ENCODE measurements around the gene PTPRN2.
A peak's percentile ranks its signal among the peaks of the same experiment; 100 is the strongest.
"Not testable (repeated sequence)": the region's sequence is repeated elsewhere in the genome, so short reads cannot be mapped to it uniquely, and the experiment has no call there.

The PTPRN2 gene

DNA sequence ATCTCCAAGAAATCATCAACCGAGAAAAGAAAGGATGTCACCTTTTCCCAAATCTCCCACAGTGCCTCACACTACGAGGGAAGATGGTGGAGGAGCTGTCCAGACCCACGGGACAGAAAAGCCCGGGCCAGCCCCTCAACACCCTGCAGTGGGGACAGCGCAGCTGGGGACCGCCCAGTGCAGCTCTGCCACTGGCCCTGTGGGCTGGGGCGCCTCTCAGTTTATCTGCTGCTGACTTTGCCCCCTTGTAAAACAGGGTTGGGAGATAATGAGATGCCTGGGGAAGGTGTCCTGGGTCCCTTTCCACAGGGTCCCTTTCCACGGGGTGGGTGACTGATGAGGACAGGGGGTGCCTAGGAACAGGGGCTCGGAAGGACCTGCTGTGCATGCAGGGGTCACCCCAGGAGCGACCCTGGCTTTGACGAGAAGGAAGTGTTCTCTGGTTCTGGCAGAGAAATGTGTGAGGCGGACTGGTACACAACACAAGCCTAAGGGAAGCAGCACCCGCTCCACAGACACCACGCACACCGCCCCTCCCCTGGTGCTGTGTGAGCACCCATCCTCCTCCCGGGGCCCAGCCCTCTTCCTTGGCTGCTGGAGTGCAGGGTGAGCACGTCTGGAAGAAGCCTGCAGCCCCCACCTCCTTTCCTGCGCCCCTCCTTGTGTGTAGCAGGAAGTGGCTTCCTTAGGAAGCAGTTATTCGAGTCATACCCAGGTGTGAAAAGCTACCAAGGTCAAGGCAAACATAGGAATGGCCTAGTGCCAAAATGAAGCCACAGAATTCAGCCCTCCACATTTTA is 911.0 kb downstream of the PTPRN2 start:
- no peak for DNase-seq

DNA sequence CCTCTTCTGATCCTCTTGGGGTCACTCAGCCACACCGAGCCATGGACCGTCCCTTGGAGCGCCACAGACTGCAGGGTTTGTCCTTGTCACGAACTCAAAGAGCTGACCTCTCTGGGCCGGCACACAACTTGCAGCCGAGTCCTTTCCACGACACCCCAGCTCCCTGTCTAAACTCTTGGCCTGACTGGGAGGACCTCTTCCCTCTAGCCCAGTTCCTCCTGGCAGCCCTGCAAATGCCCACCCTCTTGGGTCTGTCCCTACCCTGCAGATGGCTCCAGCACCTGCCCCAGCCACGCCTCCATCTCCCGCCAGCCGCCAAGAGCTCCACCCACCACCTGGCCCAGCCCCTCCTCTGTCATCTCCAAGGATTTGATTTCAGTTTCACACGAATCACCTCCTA is 911.6 kb downstream of the PTPRN2 start:
- DNase-seq, result no peak

DNA sequence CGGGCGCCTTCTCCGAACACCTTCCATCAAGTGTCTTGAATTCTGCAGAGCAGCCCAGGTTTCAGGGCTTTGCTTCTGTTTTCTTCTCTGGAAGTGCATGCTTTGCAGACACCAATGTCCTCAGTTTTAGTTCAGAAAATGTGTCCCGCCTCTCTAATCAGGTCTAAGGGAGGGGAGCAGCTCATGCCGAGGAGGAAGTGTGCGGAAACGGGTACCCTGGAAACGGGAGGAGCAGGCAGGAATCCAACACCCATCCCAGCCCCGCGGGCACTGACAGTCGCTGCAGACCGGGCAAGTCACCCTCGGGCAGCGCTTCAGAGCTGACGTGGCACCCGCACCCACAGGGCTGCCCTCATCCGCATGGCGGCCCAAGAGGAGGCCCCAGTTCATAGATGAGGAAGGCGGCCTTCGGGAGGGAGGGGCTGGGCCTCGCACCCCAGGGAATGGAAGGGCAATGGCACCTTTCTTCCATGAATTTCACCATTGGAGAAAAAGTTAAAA is 912.1 kb downstream of the PTPRN2 start:
- no peak for DNase-seq

DNA sequence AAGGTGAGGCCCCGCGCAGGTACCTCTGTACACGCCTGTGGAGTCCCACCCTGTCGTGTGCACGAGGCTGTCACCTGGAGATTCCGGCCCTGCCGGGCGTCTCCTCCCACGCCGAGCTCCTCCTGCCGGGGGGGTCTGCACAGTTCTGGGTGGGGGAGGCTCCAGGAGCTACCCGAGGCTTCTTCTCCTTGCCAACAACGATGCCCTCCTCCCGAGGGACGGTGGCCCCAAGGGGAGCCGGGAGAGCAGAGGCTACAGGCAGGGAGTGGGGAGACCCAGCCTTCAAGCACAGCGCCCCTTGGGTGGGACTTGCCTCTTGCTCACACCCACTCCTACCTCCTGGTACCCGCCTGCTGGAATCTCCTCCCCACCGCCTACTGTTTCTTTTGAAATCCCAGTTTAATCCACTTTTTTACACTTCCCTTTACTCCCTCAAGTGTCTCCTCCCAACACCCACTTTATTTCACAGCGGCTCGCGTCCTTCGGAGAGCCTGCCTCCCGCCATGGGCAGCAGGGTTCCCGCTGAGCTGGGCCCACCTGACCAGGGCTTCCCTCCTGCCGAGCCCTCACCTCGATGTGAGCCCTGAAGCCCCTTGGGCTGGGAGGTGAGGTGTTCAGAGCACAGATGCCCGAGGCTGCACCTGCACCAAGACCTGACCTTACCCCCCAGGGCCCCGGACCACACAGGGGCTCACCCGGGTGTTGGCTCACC is 912.8 kb downstream of the PTPRN2 start:
- no peak for DNase-seq

DNA sequence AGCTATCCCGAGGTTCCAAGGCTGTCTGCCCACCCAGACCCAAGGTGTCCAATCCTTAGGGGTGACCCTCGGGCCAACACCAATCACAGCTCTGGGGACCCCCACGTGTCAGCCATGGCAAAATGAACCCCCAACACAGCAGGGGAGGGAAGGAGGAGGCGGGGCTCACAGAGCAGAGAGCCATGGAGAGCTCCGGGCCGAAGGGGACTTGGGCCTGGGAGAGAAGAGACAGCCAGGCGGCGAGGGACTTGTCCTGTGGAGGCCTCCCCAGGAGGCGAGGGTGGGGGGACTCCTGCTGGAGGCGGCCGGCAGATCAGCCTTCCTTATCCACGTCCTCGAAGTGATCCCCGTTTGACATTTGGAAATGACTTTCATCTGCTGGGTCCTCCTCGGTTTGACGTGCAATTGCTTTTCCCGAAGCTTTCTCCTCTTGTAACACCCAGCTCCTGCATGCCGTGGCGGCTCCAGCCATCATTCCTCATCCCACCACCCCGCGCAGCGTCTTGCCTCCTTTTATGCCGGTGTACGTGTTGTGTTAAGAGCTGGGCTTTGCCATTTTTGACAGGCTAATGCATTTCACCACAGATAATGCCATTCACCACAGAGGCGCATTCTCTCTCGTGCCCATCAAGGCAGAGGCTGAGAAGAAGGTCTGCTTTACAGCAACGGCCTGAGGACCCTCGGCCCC is 913.5 kb downstream of the PTPRN2 start:
- no peak for DNase-seq

DNA sequence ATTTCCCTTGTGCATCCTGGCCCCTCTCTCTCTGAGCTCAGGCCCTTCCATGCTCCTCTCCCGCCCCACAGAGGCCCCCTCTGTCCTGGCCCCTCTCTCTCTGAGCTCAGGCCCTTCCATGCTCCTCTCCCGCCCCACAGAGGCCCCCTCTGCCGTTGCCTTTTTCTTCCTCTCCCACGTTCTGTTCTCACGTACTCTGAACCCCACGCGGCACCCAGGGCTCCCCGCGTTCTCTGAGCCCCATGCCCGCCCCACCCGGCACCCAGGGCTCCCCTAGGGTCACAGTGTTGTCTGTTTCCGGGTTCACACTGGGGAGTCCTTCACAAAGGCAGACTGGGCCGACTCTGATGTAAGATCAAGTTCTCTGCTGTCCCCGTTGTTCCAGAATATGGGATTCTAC is 914.0 kb downstream of the PTPRN2 start:
- no peak for DNase-seq

DNA sequence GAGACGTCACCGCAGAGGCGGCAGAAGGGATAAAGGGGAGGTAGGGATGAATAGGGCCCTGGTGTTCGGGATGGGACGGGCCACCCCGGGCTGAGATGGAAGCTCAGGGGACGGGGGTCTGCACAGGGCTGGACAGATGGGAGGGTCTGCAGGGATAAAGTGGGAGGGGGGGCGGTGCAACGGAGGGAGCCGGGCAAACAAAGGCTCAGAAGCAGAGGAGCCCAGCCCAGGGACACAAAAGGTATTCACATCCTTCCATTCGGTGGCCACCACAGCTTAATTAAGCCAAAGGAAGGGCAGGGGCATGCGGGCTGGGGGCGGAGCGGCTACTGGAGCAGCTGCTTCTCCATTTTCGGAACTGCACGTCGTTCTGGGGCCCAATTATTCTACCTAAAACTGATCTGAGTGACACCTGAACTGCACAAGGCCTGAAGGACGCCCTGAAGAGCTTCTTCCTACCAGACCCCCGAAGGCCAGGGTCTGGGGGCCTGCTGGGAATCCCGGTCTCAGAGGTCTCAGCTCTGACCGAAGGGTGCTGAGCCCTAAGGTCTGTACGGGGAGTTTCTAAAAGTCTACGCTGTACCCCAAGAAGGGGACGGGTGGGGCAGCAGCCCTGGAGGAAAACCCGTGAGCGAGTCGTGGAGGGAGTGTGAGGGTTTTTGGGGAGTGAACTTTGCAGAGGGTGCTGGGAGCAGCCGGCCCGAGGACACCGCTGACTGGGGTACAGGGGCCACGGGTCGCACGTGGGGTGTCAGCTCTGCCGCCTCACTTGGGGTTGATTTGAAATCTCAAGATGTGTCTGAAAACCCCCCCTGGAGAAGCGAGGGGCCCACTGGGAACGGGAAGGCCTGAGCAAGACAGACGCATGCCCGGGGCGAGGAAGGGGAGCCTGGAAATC is 916.0 kb downstream of the PTPRN2 start:
- no peak for DNase-seq

DNA sequence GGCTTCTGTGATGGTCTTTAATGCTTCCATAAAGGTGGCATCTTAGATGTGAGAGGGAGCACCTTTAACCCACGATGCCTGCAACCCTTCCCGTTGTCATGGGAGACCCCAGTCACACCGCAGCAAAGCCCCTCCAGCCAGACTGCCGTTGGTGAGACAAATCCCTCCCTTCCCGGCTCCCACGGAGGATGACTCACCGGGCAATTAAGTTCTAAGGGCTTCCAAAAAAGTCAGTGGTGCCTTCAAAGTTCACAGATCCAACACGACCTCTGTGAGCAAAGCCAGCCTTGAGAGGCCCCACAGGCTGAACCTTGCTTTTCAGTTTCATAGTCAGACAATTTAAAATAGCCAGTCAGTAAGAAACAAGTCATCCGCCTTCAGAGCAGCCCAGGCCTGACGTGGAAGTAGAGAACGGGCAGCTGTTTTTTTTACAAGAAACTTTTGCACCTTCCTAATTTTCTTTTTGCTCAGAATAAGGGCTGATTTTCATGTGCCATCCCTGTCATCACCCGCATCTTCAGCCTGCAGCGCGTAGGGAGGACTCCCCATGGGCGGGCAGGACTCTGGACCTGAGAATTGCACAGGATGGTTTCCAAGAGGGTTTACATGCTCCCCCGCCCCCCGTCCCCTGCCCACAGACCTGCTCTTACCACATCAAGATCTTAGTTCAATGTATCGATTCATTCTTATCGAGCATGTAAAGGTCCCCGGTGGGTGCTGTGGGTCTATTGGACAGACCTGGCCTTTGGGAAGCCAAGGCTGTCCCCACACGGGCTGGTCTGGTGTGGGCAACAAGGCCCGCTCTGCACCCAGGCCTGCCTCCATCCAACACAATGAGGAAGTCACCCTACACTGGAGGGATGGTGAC is 916.9 kb downstream of the PTPRN2 start:
- peak in 1 of 3 experiments; percentile 65 for DNase-seq

DNA sequence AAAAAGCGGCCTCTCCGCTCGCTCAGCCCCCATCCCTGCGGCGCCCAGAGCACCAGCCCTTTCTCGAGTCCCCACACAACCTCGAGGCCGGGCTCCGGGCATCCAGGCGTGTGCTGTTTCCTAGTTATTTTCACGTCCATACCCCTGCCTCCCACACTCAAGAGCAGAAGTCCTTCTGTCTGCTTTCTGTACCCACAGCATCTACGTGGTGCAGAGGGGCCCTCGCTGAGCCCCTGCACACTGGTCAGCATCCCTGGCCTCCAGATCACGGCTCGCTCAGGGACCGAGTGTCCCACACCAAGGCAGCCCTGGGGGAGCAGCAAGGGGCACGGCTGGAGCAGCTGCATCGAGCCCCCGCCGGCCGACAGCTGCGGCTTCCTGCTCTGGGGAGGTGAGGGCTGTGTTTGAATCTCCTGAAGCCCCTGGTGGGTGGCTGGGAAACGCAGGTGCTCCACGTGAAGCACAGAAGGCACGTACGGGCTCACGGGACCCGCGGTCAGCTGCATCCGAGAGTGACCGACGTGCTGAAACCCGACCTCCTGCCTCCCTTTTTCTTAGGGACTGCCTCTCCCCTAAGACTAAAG is 917.8 kb downstream of the PTPRN2 start:
- peak in 2 of 3 experiments; percentile 28 to 78 for DNase-seq

DNA sequence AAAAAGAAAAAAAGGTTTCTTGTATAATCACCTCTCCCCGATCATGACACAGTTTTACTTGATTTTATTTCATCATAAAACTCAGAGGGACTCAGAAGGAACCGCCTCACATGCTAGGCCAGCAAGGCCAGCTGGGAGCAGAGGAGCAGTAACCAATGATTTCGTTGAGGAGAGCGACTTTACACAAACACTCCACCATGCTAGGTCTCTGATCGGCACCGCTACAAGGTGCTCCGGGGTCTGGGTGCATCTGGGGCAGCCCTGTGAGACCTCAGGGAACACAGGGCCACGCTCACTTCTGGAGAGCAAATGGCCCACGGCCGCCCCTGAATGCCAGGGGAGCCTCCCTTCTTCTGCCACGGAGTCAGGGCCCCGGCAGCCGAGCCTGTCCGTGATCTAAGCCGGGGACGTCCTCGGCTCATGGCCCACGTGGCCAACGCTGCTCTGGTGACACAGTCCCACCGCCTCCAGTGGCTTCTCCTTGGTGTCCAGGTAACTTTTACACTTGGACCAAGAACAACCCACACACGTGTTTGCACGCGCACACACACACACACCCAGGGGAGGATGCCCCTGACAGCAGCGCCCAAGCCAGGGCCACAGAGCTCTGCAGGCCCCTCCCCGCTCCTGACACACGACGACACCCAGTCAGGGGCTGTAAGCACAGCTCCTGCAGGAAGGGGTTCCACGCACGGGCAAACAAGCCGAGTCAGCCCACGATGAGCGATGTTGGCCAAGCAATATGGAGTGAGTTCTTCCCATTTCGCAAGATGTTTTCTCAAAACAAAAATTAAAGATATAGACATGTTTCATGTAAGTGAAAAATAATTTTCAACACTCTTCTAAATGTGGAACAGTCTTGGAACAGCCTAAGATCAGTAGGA is 918.5 kb downstream of the PTPRN2 start:
- no peak for DNase-seq

DNA sequence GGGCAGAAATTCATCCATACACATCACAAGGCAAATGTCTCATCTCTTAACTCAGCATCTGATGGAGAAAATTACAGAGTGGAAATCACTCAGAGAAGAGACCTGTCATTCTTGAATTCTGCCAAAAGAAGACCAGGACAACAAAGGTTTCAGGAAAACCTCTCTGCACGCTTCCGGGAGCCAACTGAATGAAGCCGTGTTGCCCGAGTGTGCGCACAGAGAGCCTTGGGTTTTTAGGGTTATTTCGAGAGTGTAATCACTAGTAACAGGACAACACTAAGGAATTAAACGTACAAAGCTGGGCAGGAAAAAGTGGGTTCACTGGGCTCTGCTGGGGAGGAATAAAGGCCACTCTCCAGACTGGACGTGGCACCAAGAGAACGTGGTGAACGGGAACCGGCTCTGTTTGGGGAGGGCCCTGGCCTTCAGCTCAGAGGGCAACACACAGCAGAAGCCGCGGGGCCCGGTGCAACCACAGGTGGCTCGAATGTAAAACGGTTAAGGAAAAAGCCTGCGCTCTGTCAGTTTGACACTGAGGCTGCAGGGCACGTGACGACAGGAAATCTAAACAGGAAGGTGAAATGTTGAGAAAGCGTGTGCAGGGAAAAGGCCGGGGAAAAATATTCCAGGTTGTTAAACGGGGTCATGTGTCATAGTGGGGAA is 919.3 kb downstream of the PTPRN2 start:
- no peak for DNase-seq

DNA sequence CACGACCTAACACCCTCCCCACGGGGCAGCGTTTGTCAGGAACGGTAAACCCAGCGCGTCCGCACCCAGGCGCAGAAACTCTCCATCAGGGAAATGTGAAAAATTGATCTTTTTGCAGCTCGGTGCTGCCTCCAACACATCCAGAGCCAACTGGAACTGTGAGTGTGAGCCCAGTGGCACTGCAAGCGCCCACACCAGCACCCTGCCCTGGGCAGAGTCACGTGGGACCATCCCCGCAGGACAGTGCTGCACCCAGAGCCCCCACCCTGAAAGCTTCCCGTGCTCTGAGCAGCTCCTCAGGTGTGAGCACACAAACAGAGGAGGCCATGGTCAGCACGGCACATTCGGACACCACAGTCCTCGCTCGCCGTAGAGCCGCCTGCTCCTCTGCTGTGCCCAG is 919.9 kb downstream of the PTPRN2 start:
- DNase-seq, result no peak

DNA sequence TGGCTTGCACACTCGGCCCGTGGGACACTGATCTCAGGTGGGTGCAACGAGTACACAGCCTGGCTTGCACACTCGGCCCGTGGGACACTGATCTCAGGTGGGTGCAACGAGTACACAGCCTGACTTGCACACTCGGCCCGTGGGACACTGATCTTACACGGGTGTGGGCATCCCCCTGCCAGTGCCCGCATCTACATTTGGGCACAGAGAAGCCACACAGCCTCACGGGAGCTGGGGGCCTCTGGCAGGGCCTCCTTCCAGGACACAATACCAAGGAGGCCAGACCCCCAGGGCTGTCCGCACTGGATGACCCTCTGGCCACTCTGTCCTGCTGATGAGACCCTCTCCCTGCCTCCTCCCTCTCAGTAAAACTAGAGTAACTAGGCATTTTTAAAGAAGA is 920.4 kb downstream of the PTPRN2 start:
- no peak for DNase-seq

DNA sequence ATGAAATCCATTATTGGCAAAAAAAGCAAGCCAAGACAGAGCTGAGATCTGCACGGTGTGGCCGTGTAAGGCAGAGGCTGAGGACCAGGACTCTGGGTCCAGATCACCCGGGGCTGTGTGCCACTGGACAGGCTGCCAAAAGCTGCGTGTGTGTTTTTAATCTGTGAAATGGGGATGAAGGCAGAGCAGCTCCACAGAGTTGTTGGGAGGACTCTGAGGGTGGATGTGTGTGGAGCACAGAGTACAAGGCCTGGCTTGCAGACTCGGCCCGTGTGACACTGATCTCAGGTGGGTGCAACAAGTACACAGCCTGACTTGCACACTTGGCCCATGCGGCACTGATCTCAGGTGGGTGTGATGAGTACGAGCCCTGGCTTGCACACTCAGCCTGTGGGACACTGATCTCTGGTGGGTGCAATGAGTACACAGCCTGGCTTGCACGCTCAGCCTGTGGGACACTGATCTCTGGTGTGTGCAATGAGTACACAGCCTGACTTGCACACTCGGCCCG is 921.0 kb downstream of the PTPRN2 start:
- no peak for DNase-seq

DNA sequence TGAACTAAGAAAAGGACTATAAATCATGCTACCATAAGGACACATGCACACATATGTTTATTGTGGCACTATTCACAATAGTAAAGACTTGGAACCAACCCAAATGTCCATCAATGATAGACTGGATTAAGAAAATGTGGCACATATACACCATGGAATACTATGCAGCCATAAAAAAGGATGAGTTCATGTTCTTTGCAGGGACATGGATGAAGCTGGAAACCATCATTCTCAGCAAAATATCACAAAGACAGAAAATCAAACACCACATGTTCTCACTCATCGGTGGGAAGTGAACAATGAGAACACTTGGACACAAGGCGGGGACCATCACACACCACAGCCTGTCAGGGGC is 922.0 kb downstream of the PTPRN2 start:
- DNase-seq, result not testable (repeated sequence)

DNA sequence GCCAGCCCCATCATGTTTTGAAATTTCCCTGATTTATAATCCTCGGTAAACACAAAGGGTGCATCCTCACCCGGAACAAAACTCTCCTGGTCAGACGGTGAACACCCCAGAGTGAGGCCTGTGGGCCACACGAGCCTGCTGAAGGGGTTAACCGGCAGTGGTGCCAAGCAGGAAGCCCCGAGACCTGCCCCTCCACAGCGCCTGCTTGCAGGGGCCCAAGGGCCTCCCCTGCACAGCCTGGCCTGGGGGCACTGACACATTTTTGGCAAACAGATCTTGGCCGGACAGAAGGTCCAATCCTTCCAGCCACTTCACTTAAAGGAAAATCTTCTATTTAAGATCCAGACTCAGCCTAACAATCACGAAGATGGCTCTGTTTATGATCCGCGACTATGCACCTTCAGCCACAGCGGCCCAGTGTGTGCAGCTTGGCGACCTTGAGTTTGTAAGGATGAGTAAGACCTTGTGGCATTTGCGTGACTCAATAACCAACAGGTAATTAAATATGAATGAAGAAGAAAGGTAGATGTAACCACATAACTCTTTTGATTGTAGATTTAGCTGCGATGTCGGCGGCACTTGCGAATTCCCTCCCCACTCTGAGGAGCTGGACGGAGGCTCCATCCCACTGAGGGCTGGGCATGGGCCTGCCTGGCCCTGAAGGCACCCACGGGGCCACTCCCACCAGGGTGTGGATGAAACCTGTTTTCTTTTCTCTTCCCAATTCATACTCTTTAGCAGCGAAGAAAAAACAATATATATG is 922.6 kb downstream of the PTPRN2 start:
- DNase-seq, result no peak

DNA sequence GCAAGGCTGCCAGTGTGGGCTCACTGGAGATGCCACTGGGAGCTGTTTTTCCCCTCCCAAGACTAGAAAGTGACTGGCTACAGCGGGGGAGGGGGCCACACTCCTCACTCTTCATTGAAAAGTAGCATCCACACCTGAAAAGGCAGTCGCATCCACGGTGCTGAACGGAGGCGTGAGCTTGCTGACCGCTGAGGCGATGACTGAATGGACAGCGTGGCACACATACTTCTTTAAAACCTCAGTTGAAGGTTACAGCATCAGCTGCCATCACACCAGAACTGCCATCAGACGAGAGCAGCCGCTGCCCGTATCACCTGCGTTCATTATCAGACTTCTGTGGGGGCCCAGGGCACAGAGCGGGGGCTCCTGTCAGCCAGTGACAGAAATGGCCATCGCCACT is 923.6 kb downstream of the PTPRN2 start:
- DNase-seq, result no peak

DNA sequence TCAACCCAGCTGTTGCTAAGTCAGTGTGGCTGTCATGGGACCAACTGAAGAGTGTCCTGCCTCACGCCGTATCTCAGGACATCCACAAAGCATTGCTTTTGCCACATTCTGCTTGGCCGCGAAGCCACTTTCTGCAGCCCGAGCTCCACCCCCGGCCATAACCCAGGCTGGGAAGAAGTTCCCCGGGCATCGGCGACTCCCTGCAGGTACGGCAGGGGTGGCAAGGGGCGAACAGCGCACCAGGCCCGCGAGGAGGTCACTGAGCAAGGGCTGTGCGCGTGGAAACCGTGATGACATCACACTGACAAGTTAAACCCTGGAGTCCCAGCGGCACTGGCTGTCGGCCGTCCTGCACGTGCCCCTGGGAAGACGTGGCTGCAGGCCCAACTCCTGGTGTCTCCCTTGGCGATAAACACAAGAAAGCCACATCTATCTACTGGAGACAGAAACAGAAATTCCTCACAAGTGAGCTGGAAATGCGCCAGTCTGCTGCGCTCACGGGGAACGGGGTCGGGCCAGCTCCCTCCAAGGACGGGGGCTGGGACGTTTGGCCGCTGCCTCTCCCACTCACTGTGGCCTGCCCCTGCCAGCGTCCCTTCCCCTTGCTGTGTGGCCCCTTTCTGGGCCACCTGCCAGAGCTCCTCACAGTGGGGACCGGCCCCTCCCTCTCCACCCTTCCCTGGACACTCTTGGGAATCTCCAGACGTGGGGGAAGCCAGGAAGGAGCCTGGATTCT is 924.5 kb downstream of the PTPRN2 start:
- DNase-seq, result no peak
